ENCODE results near the gene DNAI2.

DNA sequence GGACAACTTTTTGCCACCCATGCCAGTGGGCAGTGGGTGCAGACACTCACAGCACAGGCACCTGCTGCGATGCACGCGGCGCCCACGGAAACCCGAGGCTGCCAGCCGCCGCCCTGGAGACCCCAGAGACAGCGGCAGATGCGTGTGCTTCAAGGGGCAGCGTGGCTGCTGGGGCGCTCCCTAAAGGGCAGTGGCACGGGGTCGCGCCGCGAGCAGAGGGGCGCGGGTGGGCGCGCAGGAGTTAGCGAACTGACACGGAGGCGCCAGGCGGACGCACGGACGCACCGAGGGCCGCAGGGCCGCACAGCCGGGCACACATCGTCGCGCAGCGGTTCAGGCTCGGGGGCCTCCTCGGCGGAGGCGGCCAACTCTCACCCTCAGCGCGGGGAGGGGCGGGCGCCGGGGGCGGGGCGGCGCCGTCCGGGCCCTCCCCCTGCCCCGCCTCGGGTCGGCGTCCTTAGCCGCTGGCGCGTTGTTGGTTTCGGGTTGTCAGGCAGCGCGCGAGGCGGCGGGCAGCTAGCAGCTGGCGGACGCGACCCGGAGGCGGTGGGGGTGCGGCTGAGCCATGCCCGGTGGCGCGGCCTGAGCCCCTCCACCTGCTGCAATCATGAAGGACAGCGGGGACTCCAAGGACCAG, 51.8 kb downstream of the DNAI2 start, which contains the start of gene KIF19:
- TF ChIP-seq, protein P1, sequence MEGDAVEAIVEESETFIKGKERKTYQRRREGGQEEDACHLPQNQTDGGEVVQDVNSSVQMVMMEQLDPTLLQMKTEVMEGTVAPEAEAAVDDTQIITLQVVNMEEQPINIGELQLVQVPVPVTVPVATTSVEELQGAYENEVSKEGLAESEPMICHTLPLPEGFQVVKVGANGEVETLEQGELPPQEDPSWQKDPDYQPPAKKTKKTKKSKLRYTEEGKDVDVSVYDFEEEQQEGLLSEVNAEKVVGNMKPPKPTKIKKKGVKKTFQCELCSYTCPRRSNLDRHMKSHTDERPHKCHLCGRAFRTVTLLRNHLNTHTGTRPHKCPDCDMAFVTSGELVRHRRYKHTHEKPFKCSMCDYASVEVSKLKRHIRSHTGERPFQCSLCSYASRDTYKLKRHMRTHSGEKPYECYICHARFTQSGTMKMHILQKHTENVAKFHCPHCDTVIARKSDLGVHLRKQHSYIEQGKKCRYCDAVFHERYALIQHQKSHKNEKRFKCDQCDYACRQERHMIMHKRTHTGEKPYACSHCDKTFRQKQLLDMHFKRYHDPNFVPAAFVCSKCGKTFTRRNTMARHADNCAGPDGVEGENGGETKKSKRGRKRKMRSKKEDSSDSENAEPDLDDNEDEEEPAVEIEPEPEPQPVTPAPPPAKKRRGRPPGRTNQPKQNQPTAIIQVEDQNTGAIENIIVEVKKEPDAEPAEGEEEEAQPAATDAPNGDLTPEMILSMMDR (IDR thresholded peaks at IDR 0.05): no peak
- no peak for TF ChIP-seq POLR2A (IDR thresholded peaks at IDR 0.05)

Data from stomach (tissue), 4 donors.